Endodermal cell (in vitro differentiated cells): ENCODE results near the gene DOCK4. TPM values are rescaled to one million over a fixed set of nuclear protein-coding genes. Genes with fewer than 3 reads are reported as not detected.
"Not testable (repeated sequence)": the region's sequence is repeated elsewhere in the genome, so short reads cannot be mapped to it uniquely, and the experiment has no call there.

Source experiments
- DNase-seq: peaks from one replicate; pipeline ENCODE4 v3.0.0-alpha.2; 2017
- H3K27ac ChIP-seq: 2 replicates; pipeline ENCODE4 v1.5.1; 2013; ENCODE audit warnings: mild to moderate bottlenecking, low read depth, low read length, moderate library complexity
- H3K27me3 ChIP-seq: 2 replicates; pipeline ENCODE4 v1.6.1; 2013; ENCODE audit warnings: mild to moderate bottlenecking, low read length, moderate library complexity; ENCODE audit not compliant: insufficient read depth, control insufficient read depth, poor library complexity, severe bottlenecking
- H3K36me3 ChIP-seq: 2 replicates; pipeline ENCODE4 v1.7.0; 2013; ENCODE audit warnings: mild to moderate bottlenecking, low read length, moderate library complexity; ENCODE audit not compliant: control insufficient read depth, insufficient read depth
- H3K4me1 ChIP-seq: one replicate; pipeline ENCODE4 v1.7.0; 2013; ENCODE audit warnings: low read length; ENCODE audit not compliant: control insufficient read depth, insufficient read depth
- H3K4me3 ChIP-seq: 2 replicates; pipeline ENCODE4 v1.5.1; 2013; ENCODE audit warnings: mild to moderate bottlenecking, low read length, moderate library complexity
- H3K9ac ChIP-seq: 2 replicates; pipeline ENCODE4 v1.6.1; 2013; ENCODE audit warnings: mild to moderate bottlenecking, low read length, moderate library complexity; ENCODE audit not compliant: poor library complexity, severe bottlenecking; ENCODE audit errors: extremely low read depth
- H3K9me3 ChIP-seq: 2 replicates; pipeline ENCODE4 v1.6.1; 2013; ENCODE audit warnings: mild to moderate bottlenecking, low read length, moderate library complexity; ENCODE audit not compliant: control insufficient read depth
- H3K27ac Mint-ChIP-seq: 2 replicates; pipeline ENCODE4 v1.8.0; 2020; ENCODE audit warnings: mixed read lengths
- H3K27me3 Mint-ChIP-seq: 2 replicates; pipeline ENCODE4 v1.8.0; 2021; ENCODE audit warnings: mild to moderate bottlenecking, mixed read lengths; ENCODE audit not compliant: insufficient read depth
- H3K36me3 Mint-ChIP-seq: 2 replicates; pipeline ENCODE4 v1.8.0; 2020; ENCODE audit warnings: low read depth, mixed read lengths
- H3K4me1 Mint-ChIP-seq: 2 replicates; pipeline ENCODE4 v1.8.0; 2020; ENCODE audit warnings: mixed read lengths
- H3K4me3 Mint-ChIP-seq: 2 replicates; pipeline ENCODE4 v1.8.0; 2020; ENCODE audit warnings: mild to moderate bottlenecking, moderate library complexity, mixed read lengths
- H3K9me3 Mint-ChIP-seq: 2 replicates; pipeline ENCODE4 v1.8.0; 2020; ENCODE audit warnings: mild to moderate bottlenecking, mixed read lengths
- CTCF ChIP-seq: fragments of 200-600 bp; sonication (generic); conservative IDR thresholded peaks from 2 replicates; pipeline ENCODE4 v1.5.0; 2021; ENCODE audit warnings: antibody characterized with exemption, mild to moderate bottlenecking
- WGBS, 2 experiments: methylation state at CpG; one replicate each; pipeline versions ENCODE4 v1.1.5 to v1.1.7; 2013; ENCODE audit warnings: missing lambda C conversion rate in 2 of 2, mixed read lengths in 1 of 2; ENCODE audit not compliant: insufficient coverage in 1 of 2, insufficient read length in 1 of 2; 5-methylcytosine and 5-hydroxymethylcytosine counted together
- total RNA-seq, 2 donors: library from RNA; stranded (reverse); fragmentation: NEBNext Ultra II Directional in 1 of 2; extraction: Animal tissue kit (Norgen Biotek cat#: 25700) in 1 of 2; gene quantifications; 2 replicates in 1 of 2; 3 replicates in 1 of 2; pipeline ENCODE4 v1.2.1, GENCODE V29; 2021

DOCK4 gene
- total RNA-seq, 2 donors from 2014 or later: 11.2 to 15.3 TPM

DNA sequence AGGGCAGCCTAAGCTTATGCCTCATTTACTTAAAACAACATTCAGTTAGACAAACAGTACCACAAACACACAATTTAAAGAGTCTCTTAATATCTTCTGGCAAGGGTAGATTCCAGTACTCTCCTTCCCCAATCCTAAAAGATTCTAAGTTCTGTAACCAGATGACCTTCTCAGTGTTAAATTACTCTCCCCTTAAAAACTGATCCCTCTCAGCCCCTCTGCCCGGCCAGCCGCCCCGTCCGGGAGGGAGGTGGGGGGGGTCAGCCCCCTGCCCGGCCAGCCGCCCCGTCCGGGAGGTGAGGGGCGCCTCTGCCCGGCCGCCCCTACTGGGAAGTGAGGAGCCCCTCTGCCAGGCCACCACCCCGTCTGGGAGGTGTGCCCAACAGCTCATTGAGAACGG lies 78.2 kb downstream of the DOCK4 start:
- H3K4me1 Mint-ChIP-seq: peaks cover 17% of the 10 kb centered on the region
- H3K9me3 ChIP-seq, H3K27ac Mint-ChIP-seq, DNase-seq, H3K4me3 Mint-ChIP-seq, H3K27me3 Mint-ChIP-seq, H3K9me3 Mint-ChIP-seq, H3K9ac ChIP-seq, H3K27ac ChIP-seq, H3K36me3 ChIP-seq, H3K36me3 Mint-ChIP-seq, H3K4me3 ChIP-seq, H3K4me1 ChIP-seq, H3K27me3 ChIP-seq: not testable (repeated sequence)
- WGBS, 2 experiments: 89% methylated on average over 2 of the region's 13 CpGs; no CpG with 5 or more reads in 1 of the 2 experiments

DNA sequence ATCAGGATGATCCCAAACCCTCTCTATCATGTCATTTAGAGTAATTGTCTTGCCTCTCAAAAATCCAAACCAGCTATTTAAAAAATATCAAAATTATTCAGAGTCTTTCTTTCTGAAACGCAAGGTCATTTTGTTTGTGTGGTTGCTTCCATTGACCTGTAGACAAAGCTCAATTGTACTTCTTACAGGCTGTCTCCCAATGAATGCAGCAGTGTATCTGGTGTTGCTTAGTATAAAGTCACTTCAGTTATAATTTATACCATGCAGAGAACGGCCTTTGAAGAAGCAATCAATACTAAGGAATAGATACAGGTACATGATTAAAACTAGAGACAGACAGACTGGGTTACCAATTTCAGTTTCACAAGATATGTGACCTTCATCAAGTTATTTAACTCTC lies 80.9 kb downstream of the DOCK4 start:
- Histone ChIP-seq H3K4me1 (no peaks in the 10 kb centered on the region), H3K36me3 (no peaks in the 10 kb centered on the region), H3K4me3 (no peak overlapping the region), H3K27ac (no peak overlapping the region), H3K27me3 (no peaks in the 10 kb centered on the region), H3K9ac (no peak overlapping the region), H3K9me3 (no peaks in the 10 kb centered on the region)
- Mint-ChIP-seq H3K27me3 (no peaks in the 10 kb centered on the region), H3K27ac (no peak overlapping the region), H3K36me3 (no peaks in the 10 kb centered on the region), H3K4me3 (no peak overlapping the region), H3K9me3 (peaks cover 3% of the 10 kb centered on the region), H3K4me1 (peaks cover 17% of the 10 kb centered on the region)
- TF ChIP-seq CTCF: no peak
- no peak for DNase-seq
- WGBS, 2 experiments: 91 to 100% methylated on average over 1 to 2 of the region's 2 CpGs

DNA sequence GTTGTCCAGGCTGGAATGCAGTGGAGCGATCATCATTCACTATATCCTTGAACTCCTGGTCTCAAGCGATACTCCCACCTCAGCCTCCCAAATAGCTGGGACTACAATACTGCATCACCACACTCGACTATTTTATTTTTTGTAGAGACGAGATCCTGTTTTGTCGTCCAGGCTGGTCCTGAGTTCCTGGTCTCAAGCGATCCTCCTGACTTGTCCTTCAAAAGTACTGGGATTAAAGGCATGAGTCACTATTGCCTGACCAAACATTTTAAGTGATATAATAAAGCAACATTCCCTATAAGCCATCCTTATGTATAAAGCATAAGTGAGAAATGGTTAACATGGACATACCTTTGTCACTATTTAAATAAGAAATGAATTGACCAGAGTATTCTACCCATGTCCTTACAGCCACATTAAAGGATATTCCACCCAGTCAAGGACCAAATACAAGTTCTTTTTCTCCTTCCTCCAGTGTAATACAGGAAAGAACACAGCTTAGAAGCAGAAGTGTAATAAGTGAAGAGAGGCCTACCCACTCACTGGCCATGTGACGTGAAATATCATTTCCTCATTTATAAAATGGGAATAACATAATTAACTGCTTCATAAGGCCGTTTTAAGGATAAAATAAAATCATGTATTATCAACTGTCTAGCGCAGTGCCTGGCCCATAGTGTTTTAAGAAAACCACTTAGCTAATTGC lies 82.0 kb downstream of the DOCK4 start:
- H3K27me3 Mint-ChIP-seq: no peaks in the 10 kb centered on the region
- H3K36me3 Mint-ChIP-seq: no peaks in the 10 kb centered on the region
- Histone ChIP-seq H3K27ac (no peak overlapping the region), H3K27me3 (no peaks in the 10 kb centered on the region), H3K4me1 (no peaks in the 10 kb centered on the region), H3K36me3 (no peaks in the 10 kb centered on the region), H3K4me3 (no peak overlapping the region), H3K9ac (no peak overlapping the region), H3K9me3 (no peaks in the 10 kb centered on the region)
- peaks cover 3% of the 10 kb centered on the region for H3K9me3 Mint-ChIP-seq
- H3K4me1 Mint-ChIP-seq: peaks cover 9% of the 10 kb centered on the region
- TF ChIP-seq CTCF: no peak
- no peak for DNase-seq
- 92 to 95% methylated on average over 7 to 9 of the region's 9 CpGs for WGBS, 2 experiments
- no peak overlapping the region for H3K4me3 Mint-ChIP-seq
- no peak overlapping the region for H3K27ac Mint-ChIP-seq

DNA sequence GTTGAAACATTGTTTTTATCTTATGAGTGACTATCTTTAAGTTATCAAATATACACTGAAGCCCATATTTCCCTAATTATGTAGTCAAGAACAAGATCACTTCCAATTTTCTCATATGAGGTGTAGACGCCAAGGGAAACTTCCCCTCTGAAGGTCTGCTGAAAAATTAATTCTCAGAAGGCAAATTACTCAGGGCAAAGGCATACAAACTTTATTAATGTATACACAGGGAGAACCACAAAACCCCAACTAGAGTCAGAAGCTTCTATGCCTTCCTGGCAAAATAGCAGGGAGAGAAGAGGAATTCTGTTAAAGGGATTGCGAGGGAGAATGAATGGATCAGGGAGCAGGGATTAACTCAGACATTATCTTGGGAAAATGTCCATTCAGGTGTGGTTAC lies 83.4 kb downstream of the DOCK4 start:
- WGBS, 2 experiments: 97 to 100% methylated on average over 1 to 2 of the region's 2 CpGs
- no peak for DNase-seq
- Mint-ChIP-seq H3K27me3 (no peaks in the 10 kb centered on the region), H3K4me1 (peaks cover 4% of the 10 kb centered on the region), H3K27ac (no peak overlapping the region), H3K4me3 (no peak overlapping the region), H3K36me3 (no peaks in the 10 kb centered on the region), H3K9me3 (peaks cover 3% of the 10 kb centered on the region)
- TF ChIP-seq CTCF: no peak
- H3K27me3 ChIP-seq: no peaks in the 10 kb centered on the region
- no peak overlapping the region for H3K4me3 ChIP-seq
- H3K27ac ChIP-seq: no peak overlapping the region
- H3K36me3 ChIP-seq: no peaks in the 10 kb centered on the region
- no peak overlapping the region for H3K9ac ChIP-seq
- H3K4me1 ChIP-seq: no peaks in the 10 kb centered on the region
- H3K9me3 ChIP-seq: no peaks in the 10 kb centered on the region
